Lower leg skin (tissue), 4 donors: ENCODE results near the gene RAP1GDS1. TPM values are rescaled to one million over a fixed set of nuclear protein-coding genes. Genes with fewer than 3 reads are reported as not detected.

ENCODE experiments used
- DNase-seq, 2 donors: peaks; one replicate each; pipeline ENCODE4 v3.0.0-alpha.2; 2019; ENCODE audit warnings: low spot score in 2 of 2
- H3K4me3 ChIP-seq: fragments of 200-600 bp; sonication (generic); 2 replicates; pipeline ENCODE4 v1.5.1; 2017; ENCODE audit warnings: mild to moderate bottlenecking, low read depth; ENCODE audit not compliant: poor library complexity, severe bottlenecking
- POLR2A ChIP-seq, 2 donors: fragments of 450-650 bp; IDR thresholded peaks; one replicate each; pipeline ENCODE4 v1.6.1; 2016 to 2017; ENCODE audit warnings: antibody characterized with exemption in 2 of 2, mild to moderate bottlenecking in 1 of 2, moderate library complexity in 1 of 2
- WGBS, 2 donors: methylation state at CpG; one replicate each; pipeline ENCODE4 v1.1.5; 2018; 5-methylcytosine and 5-hydroxymethylcytosine counted together
- intact Hi-C: fragments of 100-400 bp; cut with DNase I; formaldehyde crosslinking; loops from one replicate; pipeline ENCODE4 v1.15.0; 2023; ENCODE audit warnings: low total_unique reads
- total RNA-seq, 4 donors: library from RNA; depleted of rRNA; stranded (reverse); fragments of >200 nt; gene quantifications; one replicate each; pipeline ENCODE4 v1.1.0, GENCODE V29; 2016
- TF ChIP-seq, protein P1 (sequence below), 3 donors: fragments of 450-650 bp; IDR thresholded peaks; one replicate each; pipeline ENCODE4 v1.5.1; 2016; ENCODE audit warnings: antibody characterized with exemption in 3 of 3, mild to moderate bottlenecking in 3 of 3, moderate library complexity in 2 of 3

Gene RAP1GDS1
- total RNA-seq, 4 donors from 2014 or later, result 24.1 to 29.2 (median 26.5) TPM

DNA sequence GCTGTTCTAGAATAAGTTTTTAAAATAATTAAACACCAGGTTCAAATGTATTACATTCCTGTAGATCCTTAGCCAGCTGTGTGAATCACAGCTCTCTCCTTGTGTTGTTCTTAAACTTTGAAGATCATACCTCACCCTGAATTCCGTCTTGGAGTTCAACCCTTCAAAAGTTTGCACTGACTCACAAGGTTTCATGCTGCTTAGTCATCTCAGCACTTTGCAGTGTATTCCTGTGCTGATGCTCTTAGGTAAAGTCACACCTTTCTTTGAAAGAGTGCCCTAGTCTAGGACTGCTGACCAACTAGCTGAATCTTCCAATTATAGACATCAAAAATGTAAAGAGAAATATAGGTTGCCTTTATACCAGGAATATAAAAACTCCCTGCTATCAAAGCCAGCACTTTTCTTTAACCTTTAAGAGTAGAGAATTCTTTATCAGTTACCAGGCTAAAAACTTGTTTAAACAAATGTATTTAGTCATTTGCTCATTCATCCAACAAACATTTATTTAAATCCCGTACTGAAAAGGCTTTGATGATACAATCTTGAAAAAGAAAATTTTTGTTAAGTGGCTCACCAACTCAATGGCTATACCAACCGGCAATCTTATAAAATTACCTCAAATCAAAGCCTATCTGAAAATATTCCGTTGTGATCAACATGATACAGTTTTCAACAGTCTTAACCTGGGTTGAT is 169.7 kb downstream of the RAP1GDS1 start:
- no peak for TF ChIP-seq POLR2A (IDR thresholded peaks at IDR 0.05)
- TF ChIP-seq, protein P1, sequence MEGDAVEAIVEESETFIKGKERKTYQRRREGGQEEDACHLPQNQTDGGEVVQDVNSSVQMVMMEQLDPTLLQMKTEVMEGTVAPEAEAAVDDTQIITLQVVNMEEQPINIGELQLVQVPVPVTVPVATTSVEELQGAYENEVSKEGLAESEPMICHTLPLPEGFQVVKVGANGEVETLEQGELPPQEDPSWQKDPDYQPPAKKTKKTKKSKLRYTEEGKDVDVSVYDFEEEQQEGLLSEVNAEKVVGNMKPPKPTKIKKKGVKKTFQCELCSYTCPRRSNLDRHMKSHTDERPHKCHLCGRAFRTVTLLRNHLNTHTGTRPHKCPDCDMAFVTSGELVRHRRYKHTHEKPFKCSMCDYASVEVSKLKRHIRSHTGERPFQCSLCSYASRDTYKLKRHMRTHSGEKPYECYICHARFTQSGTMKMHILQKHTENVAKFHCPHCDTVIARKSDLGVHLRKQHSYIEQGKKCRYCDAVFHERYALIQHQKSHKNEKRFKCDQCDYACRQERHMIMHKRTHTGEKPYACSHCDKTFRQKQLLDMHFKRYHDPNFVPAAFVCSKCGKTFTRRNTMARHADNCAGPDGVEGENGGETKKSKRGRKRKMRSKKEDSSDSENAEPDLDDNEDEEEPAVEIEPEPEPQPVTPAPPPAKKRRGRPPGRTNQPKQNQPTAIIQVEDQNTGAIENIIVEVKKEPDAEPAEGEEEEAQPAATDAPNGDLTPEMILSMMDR (IDR thresholded peaks at IDR 0.05), result no peak
- H3K4me3 ChIP-seq, result no peak overlapping the region
- intact Hi-C loops, result no loop called here
- 61 to 67% methylated on average over 4 of the region's 4 CpGs for WGBS, 2 donors
- DNase-seq, result no peak

DNA sequence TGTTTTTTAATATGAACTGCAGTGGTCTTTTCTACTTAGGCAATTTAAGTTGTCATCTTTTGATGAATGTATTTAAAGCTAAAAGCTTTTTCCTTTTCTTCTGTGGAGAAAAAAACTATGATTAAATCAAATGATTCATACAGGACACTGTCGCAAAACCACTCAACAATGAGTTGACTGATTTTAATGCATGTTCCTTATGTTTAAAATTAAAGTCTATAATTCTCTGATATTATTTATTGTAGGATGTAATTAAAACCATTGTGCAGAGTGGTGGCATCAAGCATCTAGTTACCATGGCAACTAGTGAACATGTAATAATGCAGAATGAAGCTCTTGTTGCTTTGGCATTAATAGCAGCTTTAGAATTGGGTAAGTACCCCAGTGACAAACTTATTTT is 172.5 kb downstream of the RAP1GDS1 start:
- no peak for DNase-seq
- TF ChIP-seq, protein P1 (IDR thresholded peaks at IDR 0.05), result no peak
- TF ChIP-seq POLR2A (IDR thresholded peaks at IDR 0.05), result no peak
- WGBS, 2 donors, result 81 to 82% methylated on average over 1 of the region's 1 CpG
- intact Hi-C loops, result no loop called here
- H3K4me3 ChIP-seq, result no peak overlapping the region

DNA sequence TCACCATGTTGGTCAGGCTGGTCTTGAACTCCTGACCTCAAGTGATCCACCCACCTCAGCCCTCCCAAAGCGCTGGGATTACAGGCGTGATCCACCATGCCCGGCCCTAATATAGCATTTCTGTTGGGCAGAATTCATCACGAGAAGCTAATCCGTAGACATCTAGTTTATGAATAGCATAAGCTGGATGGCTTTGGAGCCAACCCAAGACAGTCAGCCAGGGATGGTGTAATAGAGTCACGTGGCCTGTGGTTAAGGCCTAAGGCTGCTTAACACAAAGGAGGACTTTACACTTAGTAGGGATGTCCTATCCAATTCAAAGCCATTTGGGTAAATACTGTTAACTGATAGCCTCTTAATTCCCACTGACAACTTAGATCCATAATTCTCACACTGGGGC is 173.6 kb downstream of the RAP1GDS1 start:
- intact Hi-C loops, result no loop called here
- no peak for TF ChIP-seq POLR2A (IDR thresholded peaks at IDR 0.05)
- TF ChIP-seq, protein P1 (IDR thresholded peaks at IDR 0.05), result no peak
- DNase-seq, result no peak
- WGBS, 2 donors, result 88 to 94% methylated on average over 6 of the region's 6 CpGs
- H3K4me3 ChIP-seq, result no peak overlapping the region

DNA sequence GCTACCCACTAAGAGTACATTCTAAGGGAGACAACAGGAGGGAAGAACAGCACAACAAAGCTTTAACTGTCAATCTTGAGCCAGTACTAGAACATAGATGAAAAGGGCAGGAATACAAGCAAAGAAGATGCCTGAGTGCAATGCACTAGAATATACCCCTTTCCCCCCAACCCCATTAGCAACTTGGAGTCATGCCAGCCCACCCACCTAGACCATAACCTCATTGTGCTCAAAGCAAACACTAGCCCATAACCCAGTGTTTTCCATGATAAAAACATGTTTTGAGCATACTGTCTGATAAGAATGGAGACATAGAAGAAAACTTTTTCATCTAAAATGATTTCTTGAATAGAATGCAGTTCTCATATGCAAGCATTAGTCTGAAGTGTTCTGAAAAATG is 183.2 kb downstream of the RAP1GDS1 start:
- no peak for TF ChIP-seq POLR2A (IDR thresholded peaks at IDR 0.05)
- TF ChIP-seq, protein P1 (IDR thresholded peaks at IDR 0.05), result no peak
- intact Hi-C loops, result no loop called here
- DNase-seq, result no peak
- no peak overlapping the region for H3K4me3 ChIP-seq

DNA sequence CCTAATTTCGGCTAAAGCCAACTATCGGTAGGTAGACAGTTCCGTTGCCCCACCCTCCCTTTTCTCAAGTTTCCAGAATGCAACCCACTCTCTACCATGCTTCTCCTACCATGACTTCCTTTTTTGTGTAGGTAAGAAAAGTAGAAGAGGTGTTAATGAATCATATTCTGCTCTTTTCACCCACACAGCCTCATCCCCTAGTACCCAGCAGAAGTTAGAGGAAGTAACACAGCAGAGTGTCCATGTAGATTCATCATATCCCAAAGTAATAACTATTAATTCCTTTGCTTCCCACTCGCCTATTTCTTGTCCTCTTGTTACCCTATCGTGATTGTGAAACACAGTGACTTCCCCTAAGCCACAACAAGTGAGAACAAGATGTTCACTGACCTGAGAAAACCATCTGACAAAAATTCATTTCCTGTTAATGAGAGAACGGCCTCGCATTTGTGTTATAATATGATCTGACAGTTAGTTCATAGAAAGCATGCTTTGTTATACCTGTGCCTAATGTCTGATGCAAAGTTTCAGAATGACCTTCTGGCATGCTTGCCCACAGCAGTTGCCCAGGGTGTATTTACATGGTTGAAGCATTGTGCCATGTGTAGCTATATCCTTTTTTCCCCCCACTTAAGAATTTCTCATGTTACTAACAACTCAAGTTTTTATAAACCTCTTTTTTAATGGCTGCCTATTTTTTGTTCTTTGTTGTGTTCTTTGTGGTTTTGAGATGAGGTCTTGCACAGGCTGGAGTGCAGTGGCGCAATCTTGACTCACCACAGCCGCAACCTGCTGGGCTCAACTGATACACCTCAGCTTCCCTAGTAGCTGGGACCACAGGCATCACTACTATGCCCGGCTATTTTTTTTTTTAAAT is 185.6 kb downstream of the RAP1GDS1 start:
- WGBS, 2 donors, result 72 to 81% methylated on average over 10 of the region's 10 CpGs
- intact Hi-C loops, result no loop called here
- H3K4me3 ChIP-seq, result no peak overlapping the region
- TF ChIP-seq, protein P1 (IDR thresholded peaks at IDR 0.05), result no peak
- TF ChIP-seq POLR2A (IDR thresholded peaks at IDR 0.05), result no peak
- no peak for DNase-seq
